Panc1 (cell line): ENCODE results near the gene LMNB1. TPM values are rescaled to one million over a fixed set of nuclear protein-coding genes. Genes with fewer than 3 reads are reported as not detected.

Source experiments
- ATAC-seq: fragments of 200-7000 bp; cut with Tn5 transposase; 2 replicates; pipeline ENCODE4 v1.9.1; 2020; ENCODE audit warnings: mild to moderate bottlenecking, moderate library complexity
- BruUV-seq: library from RNA; stranded (reverse); fragments of 400-500 nt; replicated peaks from 2 replicates; lab custom pipeline; 2021; lab: Mats Ljungman, UMichigan
- CTCF ChIA-PET: fragments of 300-600 bp; sonication (Branson Sonifier 250); formaldehyde crosslinking; loops from one replicate; lab custom pipeline; 2022; ENCODE audit warnings: antibody characterized with exemption; lab: Charles Lee
- POLR2A ChIA-PET: fragments of 300-600 bp; sonication (Branson Sonifier 250); formaldehyde crosslinking; loops from one replicate; lab custom pipeline; 2022; ENCODE audit warnings: antibody characterized with exemption; lab: Charles Lee
- DNase-seq: peaks from one replicate; pipeline ENCODE4 v3.0.0-alpha.2; 2010; ENCODE audit warnings: low read depth, low spot score
- H3K27ac ChIP-seq: 2 replicates; pipeline ENCODE4 v1.5.1; 2011; ENCODE audit warnings: mild to moderate bottlenecking, low read length, inconsistent platforms
- H3K27me3 ChIP-seq: fragments of 200-500 bp; sonication (Bioruptor generic); 2 replicates; pipeline ENCODE4 v1.6.0; 2014; ENCODE audit warnings: low read length, inconsistent platforms; ENCODE audit not compliant: control insufficient read depth, insufficient read depth
- H3K36me3 ChIP-seq: fragments of 200-500 bp; sonication (Bioruptor generic); 2 replicates; pipeline ENCODE4 v1.5.1; 2014; ENCODE audit warnings: inconsistent platforms, mild to moderate bottlenecking, low read length, moderate library complexity; ENCODE audit not compliant: control insufficient read depth, insufficient read depth
- H3K4me1 ChIP-seq: 2 replicates; pipeline ENCODE4 v1.5.1; 2011; ENCODE audit warnings: inconsistent platforms, mild to moderate bottlenecking, low read length, moderate library complexity; ENCODE audit not compliant: control insufficient read depth, insufficient read depth
- H3K4me3 ChIP-seq, 2 experiments: 2 replicates each; pipeline ENCODE4 v1.5.1; 2011 to 2012; ENCODE audit warnings: low read depth in 2 of 2, low read length in 2 of 2, mild to moderate bottlenecking in 2 of 2, inconsistent platforms in 1 of 2, moderate library complexity in 1 of 2
- H3K9me3 ChIP-seq: fragments of 200-500 bp; sonication (Bioruptor generic); 2 replicates; pipeline ENCODE4 v1.5.1; 2014; ENCODE audit warnings: low read depth, mild to moderate bottlenecking, inconsistent platforms, low read length, moderate library complexity; ENCODE audit not compliant: control insufficient read depth, insufficient read depth
- CTCF ChIP-seq: fragments of 450-650 bp; IDR thresholded peaks from 2 replicates; pipeline ENCODE4 v1.5.1; 2017; ENCODE audit warnings: mild to moderate bottlenecking
- POLR2AphosphoS5 ChIP-seq: IDR thresholded peaks from 2 replicates; pipeline ENCODE4 v1.6.1; 2012; ENCODE audit warnings: mild to moderate bottlenecking, low read depth, low read length, moderate library complexity
- REST ChIP-seq, 2 experiments: IDR thresholded peaks; 2 replicates each; pipeline ENCODE4 v1.6.1; 2011 to 2012; ENCODE audit warnings: low read depth in 2 of 2, control low read depth in 1 of 2, low read length in 1 of 2, mild to moderate bottlenecking in 1 of 2, moderate library complexity in 1 of 2; ENCODE audit not compliant: insufficient read depth in 1 of 2
- SIN3A ChIP-seq: IDR thresholded peaks from 2 replicates; pipeline ENCODE4 v1.6.1; 2012; ENCODE audit warnings: low read depth, mild to moderate bottlenecking, low read length, moderate library complexity, borderline replicate concordance; ENCODE audit not compliant: insufficient read depth
- TCF7L2 ChIP-seq: IDR thresholded peaks from 2 replicates; pipeline ENCODE4 v1.6.1; 2011; ENCODE audit warnings: mild to moderate bottlenecking, low read depth, low read length, inconsistent platforms
- in situ Hi-C: cut with HindIII; loops from 2 replicates; pipeline ENCODE4 v1.10.0; 2016; ENCODE audit warnings: low sequenced_read_pairs, low pct_unique_long_range_greater_than_20kb
- intact Hi-C: fragments of 100-400 bp; cut with micrococcal nuclease; formaldehyde crosslinking; loops from one replicate; pipeline ENCODE4 v1.10.0; 2022; ENCODE audit not compliant: unreplicated experiment
- total RNA-seq: library from RNA; stranded (reverse); gene quantifications from one replicate; pipeline ENCODE4 v1.2.1, GENCODE V29; 2021; ENCODE audit not compliant: unreplicated experiment

LMNB1 gene
- total RNA-seq, 1 experiment from 2014 or later: 122 TPM

GRCh38 chr5:126836778-126837177 is 59.8 kb downstream of the LMNB1 start:
- Histone ChIP-seq H3K4me3 (no peak overlapping the region), H3K27ac (no peak overlapping the region), H3K36me3 (peaks cover 27% of the 10 kb centered on the region), H3K9me3 (no peaks in the 10 kb centered on the region), H3K27me3 (no peaks in the 10 kb centered on the region), H3K4me1 (no peaks in the 10 kb centered on the region)
- DNase-seq (no peak), ATAC-seq (no peak)
- ChIA-PET CTCF (interaction anchor here (0.6 kb wide), 1 partner anchor 30 kb away, joined by 4 read pairs; no protein-coding TSS in a partner anchor), POLR2A (interaction anchor here (0.6 kb wide), 1 partner anchor 346 kb away, joined by 6 read pairs; no protein-coding TSS in a partner anchor)
- in situ Hi-C loops: no loop called here
- TF ChIP-seq CTCF (no peak), REST (IDR thresholded peaks at IDR 0.05; ENCODE audit: insufficient read depth in 1 of 2, low read depth in 2 of 2, low read length in 1 of 2) (no peak), SIN3A (no peak), TCF7L2 (no peak), POLR2AphosphoS5 (no peak)
- no TSS peak for BruUV-seq
- intact Hi-C loops: no loop called here

- in situ Hi-C loops: no loop called here
- Histone ChIP-seq H3K9me3 (no peaks in the 10 kb centered on the region), H3K27me3 (no peaks in the 10 kb centered on the region), H3K4me3 (no peak overlapping the region), H3K27ac (no peak overlapping the region), H3K4me1 (no peaks in the 10 kb centered on the region), H3K36me3 (peaks cover 27% of the 10 kb centered on the region)
- TF ChIP-seq TCF7L2: no peak
- TF ChIP-seq REST (IDR thresholded peaks at IDR 0.05; ENCODE audit: insufficient read depth in 1 of 2, low read depth in 2 of 2, low read length in 1 of 2): no peak
- no peak for TF ChIP-seq POLR2AphosphoS5
- no peak for TF ChIP-seq SIN3A
- TF ChIP-seq CTCF: no peak
- ATAC-seq (no peak), DNase-seq (no peak)
- ChIA-PET POLR2A (interaction anchor here (0.6 kb wide), 1 partner anchor 345 kb away, joined by 6 read pairs; no protein-coding TSS in a partner anchor), CTCF (interaction anchor here (0.6 to 0.7 kb wide), 2 partner anchors 31 to 155 kb away, joined by 4 to 9 read pairs; no protein-coding TSS in a partner anchor)
- intact Hi-C loops: no loop called here
- no TSS peak for BruUV-seq
These were observed 60.3 kb downstream of the LMNB1 start for GRCh38 chr5:126837242-126837641.
